ENCODE results near the gene FLYWCH1. TPM values are rescaled to one million over a fixed set of nuclear protein-coding genes. Genes with fewer than 3 reads are reported as not detected.

The FLYWCH1 gene
- total RNA-seq, 2 experiments from 2014 or later: 33.4 to 34.9 TPM

DNA sequence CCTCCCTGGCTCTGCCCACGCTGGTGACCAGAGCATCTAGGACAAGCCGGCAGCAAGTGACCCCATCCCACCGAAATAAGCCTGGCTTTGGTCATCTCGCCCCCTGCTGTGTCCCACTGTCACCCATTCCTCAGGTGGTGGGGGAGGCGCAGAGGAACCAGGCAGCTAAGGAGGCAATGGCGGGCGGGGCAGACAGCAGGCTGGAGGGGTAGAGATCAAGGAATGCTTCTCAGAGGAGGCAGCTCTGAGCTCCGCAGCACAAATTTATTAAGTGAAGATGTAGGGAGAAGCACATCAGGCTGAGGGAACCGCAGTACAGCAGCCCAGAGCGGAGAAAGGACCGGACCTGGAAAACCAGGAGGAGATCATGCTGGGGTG lies 44.8 kb downstream of the FLYWCH1 start:
- no peak overlapping the region for H3K27ac Mint-ChIP-seq
- no peak overlapping the region for H3K4me3 Mint-ChIP-seq
- H3K36me3 Mint-ChIP-seq (ENCODE audit: low read depth): no peaks in the 10 kb centered on the region
- DNase-seq (no peak), ATAC-seq (no peak)
- peaks cover 10% of the 10 kb centered on the region for H3K27me3 Mint-ChIP-seq
- CTCF ChIA-PET: no interaction called here
- intact Hi-C loops (cut with micrococcal nuclease): no loop called here
- H3K4me1 Mint-ChIP-seq (ENCODE audit: low read depth): peaks cover 5% of the 10 kb centered on the region
- TF ChIP-seq, protein P1, sequence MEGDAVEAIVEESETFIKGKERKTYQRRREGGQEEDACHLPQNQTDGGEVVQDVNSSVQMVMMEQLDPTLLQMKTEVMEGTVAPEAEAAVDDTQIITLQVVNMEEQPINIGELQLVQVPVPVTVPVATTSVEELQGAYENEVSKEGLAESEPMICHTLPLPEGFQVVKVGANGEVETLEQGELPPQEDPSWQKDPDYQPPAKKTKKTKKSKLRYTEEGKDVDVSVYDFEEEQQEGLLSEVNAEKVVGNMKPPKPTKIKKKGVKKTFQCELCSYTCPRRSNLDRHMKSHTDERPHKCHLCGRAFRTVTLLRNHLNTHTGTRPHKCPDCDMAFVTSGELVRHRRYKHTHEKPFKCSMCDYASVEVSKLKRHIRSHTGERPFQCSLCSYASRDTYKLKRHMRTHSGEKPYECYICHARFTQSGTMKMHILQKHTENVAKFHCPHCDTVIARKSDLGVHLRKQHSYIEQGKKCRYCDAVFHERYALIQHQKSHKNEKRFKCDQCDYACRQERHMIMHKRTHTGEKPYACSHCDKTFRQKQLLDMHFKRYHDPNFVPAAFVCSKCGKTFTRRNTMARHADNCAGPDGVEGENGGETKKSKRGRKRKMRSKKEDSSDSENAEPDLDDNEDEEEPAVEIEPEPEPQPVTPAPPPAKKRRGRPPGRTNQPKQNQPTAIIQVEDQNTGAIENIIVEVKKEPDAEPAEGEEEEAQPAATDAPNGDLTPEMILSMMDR (IDR thresholded peaks at IDR 0.05): no peak
- no peaks in the 10 kb centered on the region for H3K9me3 Mint-ChIP-seq
- POLR2A ChIA-PET: interaction anchor here (0.6 kb wide), 1 partner anchor 21 kb away, joined by 3 read pairs; no protein-coding TSS in a partner anchor

DNA sequence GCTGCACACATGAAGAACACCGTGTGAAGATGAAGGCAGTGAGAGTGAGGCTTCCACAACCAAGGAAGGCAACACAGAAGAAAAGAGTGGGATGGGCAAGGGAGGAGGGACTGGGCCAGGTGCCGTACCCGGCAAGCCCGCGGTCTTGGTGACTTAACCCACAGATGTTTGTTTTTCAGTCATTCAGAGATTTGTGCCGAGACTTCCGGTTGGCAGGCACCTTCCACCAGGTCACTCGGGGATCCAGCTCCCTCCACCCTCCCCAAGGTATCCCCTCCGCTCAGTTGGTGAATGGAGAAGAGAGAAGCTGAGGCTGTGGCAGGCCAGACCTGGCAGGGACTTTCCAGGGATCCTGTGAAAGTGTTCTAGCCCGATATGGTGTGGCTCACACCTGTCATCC lies 47.5 kb downstream of the FLYWCH1 start:
- no peak for ATAC-seq
- Mint-ChIP-seq H3K9me3 (no peaks in the 10 kb centered on the region), H3K4me1 (ENCODE audit: low read depth) (peaks cover 16% of the 10 kb centered on the region), H3K36me3 (ENCODE audit: low read depth) (no peaks in the 10 kb centered on the region), H3K27me3 (peaks cover 23% of the 10 kb centered on the region), H3K27ac (no peak overlapping the region), H3K4me3 (no peak overlapping the region)
- intact Hi-C loops (cut with micrococcal nuclease): no loop called here
- DNase-seq: no peak
- TF ChIP-seq, protein P1 (IDR thresholded peaks at IDR 0.05): no peak
- POLR2A ChIA-PET: interaction anchor here (0.6 to 2.3 kb wide), 2 partner anchors 10 to 150 kb away, joined by 3 to 8 read pairs; partner anchors contain the start of gene PAQR4
- CTCF ChIA-PET: interaction anchor here (0.8 to 1.6 kb wide), 3 partner anchors 12 to 40 kb away, joined by 3 to 4 read pairs (median 3); no protein-coding TSS in a partner anchor

DNA sequence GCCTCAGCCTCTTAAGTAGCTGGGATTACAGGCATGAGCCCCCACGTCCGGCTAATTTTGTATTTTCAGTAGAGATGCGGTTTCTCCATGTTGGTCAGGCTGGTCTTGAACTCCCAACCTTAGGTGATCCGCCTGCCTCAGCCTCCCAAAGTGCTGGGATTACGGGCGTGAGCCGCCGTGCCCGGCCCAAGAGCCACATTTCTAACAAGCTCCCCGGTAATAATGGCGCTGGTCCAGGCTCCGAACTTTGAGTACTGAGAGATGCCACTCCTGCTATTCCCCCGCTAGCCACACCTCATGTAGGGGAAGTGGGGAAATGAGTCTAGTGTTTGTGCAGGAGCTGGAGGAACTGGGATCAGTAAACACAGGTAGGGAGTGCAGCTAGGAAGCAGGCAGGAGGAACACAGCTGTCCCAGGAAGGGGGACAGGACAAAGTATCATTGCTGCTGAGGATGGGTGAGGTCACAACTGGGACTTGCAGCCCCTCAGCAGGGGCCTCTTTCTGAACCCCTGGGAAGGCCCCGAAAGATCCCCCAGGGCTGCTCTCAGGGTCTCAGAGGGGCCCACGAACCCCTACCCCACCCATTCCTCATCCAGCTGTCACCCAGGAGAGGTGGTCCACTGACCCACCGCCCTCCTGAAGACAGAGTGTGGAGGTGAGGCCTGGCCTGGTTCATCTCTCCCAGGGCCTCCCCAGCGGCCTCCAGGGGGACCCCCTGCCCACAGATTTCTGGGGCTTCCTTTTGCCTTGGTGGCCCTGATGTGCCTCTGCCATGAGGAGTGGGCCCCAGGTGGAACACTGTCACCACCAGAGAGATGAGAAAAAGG lies 48.7 kb downstream of the FLYWCH1 start:
- H3K4me1 Mint-ChIP-seq (ENCODE audit: low read depth): peaks cover 20% of the 10 kb centered on the region
- no peaks in the 10 kb centered on the region for H3K36me3 Mint-ChIP-seq (ENCODE audit: low read depth)
- ATAC-seq: no peak
- ChIA-PET POLR2A (interaction anchor here (0.7 to 2.3 kb wide), 2 partner anchors 9 to 47 kb away, joined by 3 to 8 read pairs; partner anchors contain the start of gene PAQR4), CTCF (interaction anchor here (0.8 to 2.1 kb wide), 7 partner anchors 9 to 72 kb away, joined by 3 to 11 read pairs (median 4); no protein-coding TSS in a partner anchor)
- DNase-seq: no peak
- intact Hi-C loops (cut with micrococcal nuclease): no loop called here
- no peak overlapping the region for H3K27ac Mint-ChIP-seq
- TF ChIP-seq, protein P1 (IDR thresholded peaks at IDR 0.05): no peak
- H3K4me3 Mint-ChIP-seq: no peak overlapping the region
- H3K27me3 Mint-ChIP-seq: peaks cover 27% of the 10 kb centered on the region
- no peaks in the 10 kb centered on the region for H3K9me3 Mint-ChIP-seq

DNA sequence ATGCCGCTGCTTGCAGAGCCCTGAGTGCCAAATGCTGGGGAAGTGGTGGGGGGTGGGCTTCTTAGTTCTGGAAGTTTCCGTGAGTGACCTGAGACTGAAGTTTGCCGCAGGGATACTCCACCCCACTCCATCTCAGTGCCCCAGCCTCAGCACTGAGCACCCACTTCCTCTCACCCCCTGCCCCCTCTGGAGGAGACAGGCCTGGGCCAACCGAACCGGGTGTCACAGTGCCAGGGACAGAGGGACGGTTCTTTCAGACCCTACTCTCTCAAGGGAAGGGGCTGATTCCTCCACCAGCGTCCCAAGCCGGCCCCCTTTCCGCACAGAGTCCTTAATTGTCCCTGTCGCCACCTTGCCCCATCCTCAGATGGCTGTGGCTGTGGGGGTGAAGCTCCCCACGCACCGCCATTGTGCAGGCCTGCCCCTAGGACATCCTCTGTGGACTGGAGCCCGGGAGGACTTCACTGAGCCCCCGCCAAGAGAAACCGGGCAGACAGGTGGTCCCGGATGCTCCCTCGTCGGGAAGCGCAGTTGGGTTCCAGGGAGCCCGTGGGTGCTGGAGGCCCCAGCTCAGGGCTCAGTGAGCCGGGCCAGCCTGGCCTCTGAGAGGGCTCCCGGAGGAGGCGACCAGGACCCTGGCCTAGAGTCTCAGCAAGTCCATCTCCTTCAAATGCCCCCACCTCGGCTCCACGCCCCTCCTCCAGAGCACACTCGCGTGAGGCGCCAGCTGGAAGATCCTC lies 50.8 kb downstream of the FLYWCH1 start:
- H3K4me1 Mint-ChIP-seq (ENCODE audit: low read depth): peaks cover 20% of the 10 kb centered on the region
- TF ChIP-seq, protein P1 (IDR thresholded peaks at IDR 0.05): no peak
- intact Hi-C loops (cut with micrococcal nuclease): no loop called here
- H3K36me3 Mint-ChIP-seq (ENCODE audit: low read depth): no peaks in the 10 kb centered on the region
- ATAC-seq: no peak
- peaks cover 26% of the 10 kb centered on the region for H3K27me3 Mint-ChIP-seq
- ChIA-PET CTCF (interaction anchor here (0.7 to 3.9 kb wide), 17 partner anchors 10 to 123 kb away, joined by 3 to 12 read pairs (median 4); partner anchors contain the start of genes MMP25 and PKMYT1), POLR2A (interaction anchor here (0.5 to 1.2 kb wide), 3 partner anchors 14 to 71 kb away, joined by 3 to 4 read pairs (median 3); partner anchors contain the start of gene PKMYT1)
- no peak overlapping the region for H3K4me3 Mint-ChIP-seq
- no peak overlapping the region for H3K27ac Mint-ChIP-seq
- no peak for DNase-seq
- H3K9me3 Mint-ChIP-seq: no peaks in the 10 kb centered on the region

All from activated CD8-positive, alpha-beta T cell treated with anti-CD3 and anti-CD28 coated beads for 36 hours (primary cell).